Right kidney (tissue), 9 donors: Measurements from ENCODE around the gene CMYA5.
"Not testable (repeated sequence)": the region's sequence is repeated elsewhere in the genome, so short reads cannot be mapped to it uniquely, and the experiment has no call there.

ENCODE experiments used
- DNase-seq: peaks from one replicate; pipeline ENCODE4 v3.0.0-alpha.2; 2016
- long read RNA-seq, 8 donors: transcript quantifications; one replicate each; lab custom pipeline, GENCODE V29; 2026

Gene CMYA5
- long read RNA-seq, donor 1 = 0 reads
- long read RNA-seq, donor 2 = 0 reads
- long read RNA-seq, donor 3 = 0 reads
- long read RNA-seq, donor 4 = 0 reads
- long read RNA-seq, donor 5 = 0 reads
- long read RNA-seq, donor 6, partial matches to known transcripts = 5 of 5 reads
- long read RNA-seq, donor 6, other reads (novel, unspliced or antisense) = 0 of 5 reads
- long read RNA-seq, donor 7, partial matches to known transcripts = 8 of 8 reads
- long read RNA-seq, donor 7, other reads (novel, unspliced or antisense) = 0 of 8 reads
- long read RNA-seq, donor 8 = 0 reads

DNA sequence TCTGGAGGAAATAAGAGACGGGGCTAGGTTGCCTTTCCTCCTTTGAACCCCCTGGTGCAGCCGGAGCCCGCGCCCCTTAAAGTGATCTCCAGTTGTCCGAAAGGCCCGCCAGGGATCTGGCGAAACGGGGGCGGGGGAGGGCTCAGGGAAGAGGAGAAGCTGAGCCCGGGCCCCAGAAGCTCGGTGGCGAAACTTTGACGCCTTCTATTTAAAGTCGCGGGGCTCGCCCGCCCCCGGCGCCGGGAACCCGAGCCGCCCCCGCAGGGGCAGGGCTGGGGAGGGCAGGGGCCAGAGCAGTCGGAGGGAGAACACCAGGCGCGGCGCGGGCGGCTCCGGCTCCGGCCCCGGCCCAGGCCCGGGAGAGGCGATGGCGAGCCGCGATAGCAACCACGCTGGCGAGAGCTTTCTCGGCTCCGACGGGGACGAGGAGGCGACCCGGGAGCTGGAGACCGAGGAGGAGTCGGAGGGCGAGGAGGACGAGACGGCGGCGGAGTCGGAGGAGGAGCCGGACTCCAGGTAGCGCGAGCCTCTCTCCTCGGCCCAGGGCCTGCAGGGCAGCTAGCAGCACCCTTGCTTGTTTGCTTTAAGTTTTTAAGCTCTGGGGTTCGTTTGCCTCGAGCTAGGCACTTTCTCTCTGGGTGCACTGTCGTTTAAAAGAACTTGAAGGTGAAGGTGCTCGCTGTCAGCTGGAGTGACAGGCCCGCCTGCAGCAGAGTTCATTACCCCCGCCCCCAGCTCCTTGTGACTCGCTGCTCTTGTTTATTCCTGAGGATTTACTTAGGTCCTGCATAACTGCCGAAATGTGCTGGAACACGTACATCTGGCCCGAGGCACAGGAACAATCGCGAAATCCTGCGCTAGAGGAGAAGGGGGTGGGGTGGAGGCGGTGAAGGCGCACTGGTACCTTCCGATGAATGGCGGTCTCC lies at the start of gene CMYA5:
Gene CMYA5 (plus strand): TSS at position 296 of the 926 bp plus-strand sequence. CDS start 72 bp downstream, at position 368.
- DNase-seq = peak; percentile 85

- DNase-seq = no peak
These were observed 49.0 kb upstream of the CMYA5 start for GRCh38 chr5:79640571-79641055.

- no peak for DNase-seq
These were observed 48.2 kb upstream of the CMYA5 start for GRCh38 chr5:79641414-79641813.

- no peak for DNase-seq
These were observed 47.4 kb upstream of the CMYA5 start for GRCh38 chr5:79642210-79642609.

DNA sequence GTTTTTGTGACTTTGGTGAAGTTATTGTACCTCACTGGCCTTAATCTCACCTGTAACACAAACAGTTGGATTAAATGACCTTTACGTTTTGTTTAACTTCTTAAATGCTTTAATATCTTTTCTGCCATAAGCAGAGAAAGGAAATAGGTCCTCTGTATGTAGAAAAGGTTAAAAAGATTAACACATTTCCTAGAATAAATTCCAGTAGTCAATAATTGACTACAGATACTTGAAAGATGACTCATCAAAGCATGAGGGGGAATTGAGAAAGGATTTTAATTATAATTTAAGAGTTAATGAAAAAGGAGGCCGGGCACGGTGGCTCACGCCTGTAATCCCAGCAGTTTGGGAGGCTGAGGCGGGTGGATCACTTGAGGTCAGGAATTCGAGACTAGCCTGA lies 35.8 kb upstream of the CMYA5 start:
- no peak for DNase-seq

DNA sequence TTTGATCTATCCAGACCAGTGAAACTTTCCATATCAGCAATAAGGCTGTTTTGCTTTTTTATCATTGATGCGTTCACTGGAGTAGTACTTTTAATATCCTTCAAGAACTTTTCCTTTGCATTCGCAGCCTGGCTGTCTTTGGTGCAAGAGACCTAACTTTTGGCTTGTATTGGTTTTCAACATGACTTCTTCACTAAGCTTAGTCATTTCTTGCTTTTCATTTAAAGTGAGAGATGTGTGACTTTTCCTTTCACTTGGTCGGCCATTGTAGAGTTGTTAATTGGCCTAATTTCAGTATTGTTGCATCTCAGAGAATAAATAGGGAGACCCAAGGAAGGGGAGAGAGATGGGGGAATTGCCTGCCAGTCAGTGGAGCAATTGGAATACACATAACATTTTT lies 26.4 kb upstream of the CMYA5 start:
- no peak for DNase-seq

GRCh38 chr5:79666758-79667157 lies 22.9 kb upstream of the CMYA5 start:
- no peak for DNase-seq

DNA sequence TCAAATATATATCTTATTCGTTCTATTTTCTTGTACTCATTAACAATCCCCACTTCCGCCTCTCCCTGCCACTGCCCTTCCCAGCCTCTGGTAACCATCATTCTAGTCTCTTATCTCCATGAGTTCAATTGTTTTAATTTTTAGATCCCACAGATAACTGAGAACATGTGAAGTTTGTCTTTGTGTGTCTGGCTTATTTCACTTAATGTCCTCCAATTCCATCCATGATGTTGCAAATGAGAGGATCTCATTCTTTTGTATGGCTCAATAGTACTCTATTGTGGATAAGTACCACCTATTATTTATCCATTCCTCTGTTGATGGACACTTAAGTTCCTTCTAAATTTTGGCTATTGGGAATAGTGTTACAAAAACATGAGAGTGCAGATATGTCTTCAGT lies 17.2 kb upstream of the CMYA5 start:
- no peak for DNase-seq

- not testable (repeated sequence) for DNase-seq
These were observed 13.3 kb upstream of the CMYA5 start for GRCh38 chr5:79676354-79676753.

DNA sequence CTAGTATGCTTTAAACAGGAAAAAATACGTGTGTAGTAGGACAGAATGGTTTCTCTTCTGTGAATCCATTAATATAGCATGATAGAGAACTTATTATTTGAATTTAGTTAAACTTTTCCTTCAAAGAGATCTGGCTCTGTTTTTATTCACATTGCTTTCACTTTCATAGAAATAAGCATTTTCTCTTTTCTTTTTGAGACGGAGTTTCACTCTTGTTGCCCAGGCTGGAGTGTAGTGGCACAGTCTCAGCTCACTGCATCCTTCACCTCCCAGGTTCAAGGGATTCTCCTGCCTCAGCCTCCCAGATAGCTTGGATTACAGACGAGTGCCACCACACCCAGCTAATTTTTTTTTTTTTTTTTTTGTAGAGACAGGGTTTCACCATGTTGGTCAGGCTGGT lies 7.5 kb upstream of the CMYA5 start:
- not testable (repeated sequence) for DNase-seq

DNA sequence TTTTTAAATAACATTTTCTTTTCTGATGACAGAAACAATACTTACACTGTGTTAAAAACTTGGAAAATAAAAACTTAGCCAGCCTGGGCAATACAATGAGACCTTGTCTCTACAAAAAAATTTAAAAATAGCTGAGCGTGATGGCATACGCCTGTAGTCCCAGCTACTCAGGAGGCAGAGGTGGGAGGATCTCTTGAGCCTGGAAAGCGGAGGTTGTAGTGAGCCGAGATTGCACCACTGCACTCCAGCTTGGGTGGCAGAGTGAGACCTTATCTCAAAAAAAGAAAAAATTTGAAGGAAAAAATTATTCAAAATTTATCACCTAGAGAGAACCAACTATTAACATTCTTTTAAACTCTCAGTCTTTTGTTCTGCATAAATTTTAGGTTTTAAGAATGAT lies 4.9 kb upstream of the CMYA5 start:
- DNase-seq = no peak

GRCh38 chr5:79685627-79686026 lies 4.0 kb upstream of the CMYA5 start:
- DNase-seq = no peak

- no peak for DNase-seq
These were observed 2.8 kb upstream of the CMYA5 start for GRCh38 chr5:79686799-79687198.

DNA sequence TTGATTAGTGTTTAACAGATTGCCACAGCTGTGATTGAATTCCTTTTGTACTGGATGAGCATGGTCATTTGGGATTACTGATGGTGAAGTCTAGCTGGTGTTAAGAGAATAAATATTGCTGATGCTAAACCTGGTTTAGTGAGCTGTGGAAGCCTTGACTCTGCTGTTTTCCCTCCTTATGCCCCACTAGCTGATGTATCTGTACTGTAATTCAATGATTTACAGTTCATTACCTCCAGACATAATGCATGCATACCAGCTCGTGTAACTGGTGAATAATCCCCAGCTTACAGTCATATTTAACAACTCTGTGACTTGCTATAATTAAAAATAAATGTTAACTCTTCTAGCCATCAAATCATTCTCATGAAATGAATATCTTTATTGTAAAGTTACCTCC lies 1.7 kb upstream of the CMYA5 start:
- DNase-seq = no peak

GRCh38 chr5:79691007-79691406 lies 1.4 kb downstream of the CMYA5 start:
- no peak for DNase-seq

- DNase-seq = no peak
These were observed 3.0 kb downstream of the CMYA5 start for GRCh38 chr5:79692596-79692995.

DNA sequence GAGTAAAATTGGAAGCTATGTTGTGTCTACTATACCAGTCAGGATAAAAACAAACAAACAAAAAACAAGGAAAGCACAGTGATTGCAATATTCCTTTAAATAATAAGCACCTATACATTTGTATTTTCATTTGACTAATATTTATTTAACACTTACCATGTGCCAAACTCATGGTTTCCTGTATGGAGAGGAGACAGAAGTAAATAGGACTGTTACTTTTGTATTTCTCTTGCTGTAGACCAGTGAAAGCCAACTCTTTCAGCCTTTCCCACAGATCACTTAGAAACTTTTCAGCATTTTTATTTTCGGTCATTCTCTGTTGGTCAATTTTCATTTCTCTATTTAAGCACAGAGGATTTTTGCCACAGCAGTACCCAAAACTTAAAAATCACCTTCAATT lies 4.5 kb downstream of the CMYA5 start:
- DNase-seq = no peak

DNA sequence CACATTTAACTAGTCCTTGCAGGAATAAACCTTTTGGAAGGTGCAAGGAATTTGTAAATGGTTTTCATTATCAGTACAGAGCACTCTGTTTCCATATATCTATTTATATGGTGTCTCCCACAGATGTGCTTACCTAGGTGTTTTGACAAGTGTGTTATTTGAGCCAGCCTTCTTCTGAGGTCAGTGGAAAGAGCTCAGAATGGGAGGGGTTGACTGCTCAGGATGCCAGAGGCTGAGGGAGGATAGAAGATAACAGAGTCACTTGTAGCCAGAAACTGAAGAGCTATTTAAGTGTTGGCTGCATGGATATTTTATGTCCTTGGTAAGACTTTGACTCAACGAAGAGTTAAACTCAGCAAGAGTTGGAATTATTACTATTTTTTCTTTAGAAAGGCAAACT lies 5.0 kb downstream of the CMYA5 start:
- DNase-seq = no peak

DNA sequence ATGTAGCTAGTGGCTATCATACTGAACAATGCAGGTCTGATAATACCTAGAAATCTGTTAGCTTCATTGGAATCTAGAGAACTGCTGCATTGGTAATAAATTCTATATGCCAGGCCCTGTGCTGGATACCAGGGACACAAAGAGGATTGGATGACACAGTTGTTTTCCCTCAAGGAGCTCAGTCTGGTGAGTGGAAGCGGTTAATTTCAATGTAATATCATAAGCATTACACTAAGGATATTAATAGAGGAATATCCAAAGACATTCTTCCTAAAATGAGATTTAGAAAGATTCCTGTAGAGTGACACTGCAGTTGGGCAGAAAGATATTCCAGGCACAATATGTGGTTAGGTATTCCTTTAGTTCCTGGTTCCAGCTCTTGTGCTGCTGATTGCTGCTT lies 5.9 kb downstream of the CMYA5 start:
- DNase-seq = no peak

DNA sequence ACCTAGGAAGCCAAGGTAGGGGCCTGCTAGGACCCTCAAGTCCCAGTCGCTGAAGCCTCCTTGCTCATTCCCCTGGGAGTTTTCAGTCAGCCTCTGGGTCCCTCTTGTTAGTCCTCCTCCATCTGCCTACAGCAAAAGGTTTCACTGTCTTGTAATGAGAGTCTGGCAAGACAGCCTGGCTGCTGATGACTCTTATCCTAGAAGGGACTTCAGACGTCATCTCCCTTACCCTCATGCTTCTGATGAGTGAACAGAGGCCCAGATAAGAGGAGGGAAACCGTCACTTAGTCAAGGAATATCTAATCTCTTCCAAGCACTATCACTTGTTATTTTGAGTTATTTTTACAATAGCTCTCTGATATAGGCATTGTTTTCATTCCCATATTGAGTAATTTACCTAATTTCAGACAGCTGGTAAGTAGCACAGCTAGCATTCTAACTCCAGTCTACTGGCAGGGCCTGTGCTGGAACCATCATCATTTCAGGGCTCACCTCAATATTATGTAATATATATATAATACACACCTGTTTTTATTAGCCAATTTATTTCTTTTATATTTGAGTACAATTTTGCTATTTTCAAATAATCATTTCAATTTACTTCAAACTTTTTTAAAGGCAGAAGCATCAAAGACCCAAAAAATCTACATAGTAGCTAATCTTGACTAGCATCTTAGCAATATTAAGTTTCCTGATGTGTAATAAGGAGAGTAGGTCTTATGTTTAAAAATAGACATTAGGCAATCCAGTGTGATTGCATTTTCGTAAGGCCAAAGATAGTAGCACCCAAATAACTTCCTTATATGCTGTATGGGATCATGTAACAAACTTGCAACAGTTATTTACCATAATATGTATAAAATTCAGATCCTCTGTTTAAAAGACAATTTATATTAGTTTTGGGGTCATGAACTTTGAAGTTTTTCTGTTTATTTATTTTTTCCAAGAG lies 7.9 kb downstream of the CMYA5 start:
- no peak for DNase-seq

DNA sequence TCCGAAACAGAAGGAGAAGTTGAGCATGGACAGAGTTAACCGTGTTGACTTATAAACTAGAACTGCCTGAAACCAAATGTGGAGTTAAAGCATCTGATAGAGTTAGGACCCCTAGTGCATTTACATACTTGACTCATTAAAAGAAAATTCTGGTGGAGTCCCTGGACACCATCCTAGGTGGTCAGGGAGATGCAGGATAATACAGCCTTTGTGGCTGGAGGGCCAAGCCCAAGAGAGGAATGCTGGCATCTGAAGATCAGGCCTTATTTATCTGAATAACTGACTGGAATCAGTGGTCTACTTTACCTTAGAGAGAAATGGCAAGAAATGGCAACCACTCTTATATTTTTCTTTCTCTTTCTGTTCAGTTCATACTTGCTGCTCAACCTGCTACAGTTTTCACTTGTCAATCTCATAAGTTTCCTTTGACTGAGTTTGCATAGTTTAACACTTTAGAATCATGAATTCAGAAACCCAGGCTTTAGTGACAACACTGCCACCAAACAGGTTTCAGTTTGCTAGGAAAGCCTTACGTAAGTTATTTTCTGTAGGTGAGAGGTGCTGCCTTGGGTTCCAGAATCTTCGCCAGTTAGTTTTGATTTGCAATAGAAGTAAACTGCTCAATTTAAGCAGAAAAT lies 10.2 kb downstream of the CMYA5 start:
- DNase-seq = no peak
